Bronchial smooth muscle cell (primary cell): ENCODE measurements around the gene UBE3D. TPM values are rescaled to one million over a fixed set of nuclear protein-coding genes. Genes with fewer than 3 reads are reported as not detected.

ENCODE experiments used
- total RNA-seq: library from RNA; depleted of rRNA; stranded (reverse); fragments of >200 nt; gene quantifications from 2 replicates; pipeline ENCODE4 v1.2.1, GENCODE V29; 2014

UBE3D gene
- 3.6 and 4.4 TPM in 2 replicates for total RNA-seq

GRCh38 chr6:83065511-83066192 lies at the start of gene UBE3D:
Gene UBE3D, minus strand, starts transcription at chr6:83065841. Its CDS starts 123 bp downstream, at chr6:83065718.

GRCh38 chr6:83067448-83068439 lies 2.1 kb upstream of the UBE3D start, which contains the start of gene DOP1A:
Gene DOP1A, plus strand, starts transcription at chr6:83067671. Its CDS starts 29,307 bp downstream, at chr6:83096978.

Other genes starting within 250 kb of the UBE3D start
- gene DOP1A, start 1.8 kb upstream of the UBE3D start, total RNA-seq: 18.3 and 22.8 TPM in 2 replicates
- 84.5 and 91.1 TPM in 2 replicates for gene PGM3, start 127.4 kb upstream of the UBE3D start, total RNA-seq
- 3.0 and 3.8 TPM in 2 replicates for gene RWDD2A, start 127.5 kb upstream of the UBE3D start, total RNA-seq